HEK293T (cell line): ENCODE data around the gene ZNF445.

ENCODE experiments used
- ARNT ChIP-seq: fragments of 450-650 bp; IDR thresholded peaks from 2 replicates; pipeline ENCODE4 v1.6.1; 2017; ENCODE audit warnings: mild to moderate bottlenecking
- BHLHE40 ChIP-seq: fragments of 450-650 bp; IDR thresholded peaks from 2 replicates; pipeline ENCODE4 v1.6.1; 2016; ENCODE audit warnings: mild to moderate bottlenecking, moderate library complexity, borderline replicate concordance
- CTBP1 ChIP-seq: fragments of 450-650 bp; IDR thresholded peaks from 2 replicates; pipeline ENCODE4 v1.6.1; 2016; ENCODE audit warnings: borderline replicate concordance
- ELF4 ChIP-seq: fragments of 450-650 bp; IDR thresholded peaks from 2 replicates; pipeline ENCODE4 v1.6.1; 2017; ENCODE audit warnings: antibody characterized with exemption
- FOXA1 ChIP-seq: fragments of 450-650 bp; IDR thresholded peaks from 2 replicates; pipeline ENCODE4 v1.6.1; 2016; ENCODE audit warnings: mild to moderate bottlenecking
- FOXK2 ChIP-seq: fragments of 450-650 bp; IDR thresholded peaks from 2 replicates; pipeline ENCODE4 v1.6.1; 2016; ENCODE audit warnings: mild to moderate bottlenecking
- FOXM1 ChIP-seq: fragments of 450-650 bp; IDR thresholded peaks from 2 replicates; pipeline ENCODE4 v1.6.1; 2017; ENCODE audit warnings: mild to moderate bottlenecking, borderline replicate concordance
- HDGF ChIP-seq: fragments of 450-650 bp; IDR thresholded peaks from 2 replicates; pipeline ENCODE4 v1.6.1; 2017; ENCODE audit warnings: antibody characterized with exemption, borderline replicate concordance
- NFRKB ChIP-seq: fragments of 450-650 bp; IDR thresholded peaks from 2 replicates; pipeline ENCODE4 v1.6.1; 2016; ENCODE audit warnings: mild to moderate bottlenecking, moderate library complexity
- SP1 ChIP-seq: fragments of 450-650 bp; IDR thresholded peaks from 2 replicates; pipeline ENCODE4 v1.6.1; 2017
- SUZ12 ChIP-seq: fragments of 450-650 bp; IDR thresholded peaks from 2 replicates; pipeline ENCODE4 v1.6.1; 2016; ENCODE audit warnings: mild to moderate bottlenecking
- ZNF384 ChIP-seq: fragments of 450-650 bp; IDR thresholded peaks from 2 replicates; pipeline ENCODE4 v1.6.1; 2016
- TF ChIP-seq, protein P1 (sequence below): fragments of 450-650 bp; IDR thresholded peaks from 2 replicates; pipeline ENCODE4 v1.6.1; 2016

DNA sequence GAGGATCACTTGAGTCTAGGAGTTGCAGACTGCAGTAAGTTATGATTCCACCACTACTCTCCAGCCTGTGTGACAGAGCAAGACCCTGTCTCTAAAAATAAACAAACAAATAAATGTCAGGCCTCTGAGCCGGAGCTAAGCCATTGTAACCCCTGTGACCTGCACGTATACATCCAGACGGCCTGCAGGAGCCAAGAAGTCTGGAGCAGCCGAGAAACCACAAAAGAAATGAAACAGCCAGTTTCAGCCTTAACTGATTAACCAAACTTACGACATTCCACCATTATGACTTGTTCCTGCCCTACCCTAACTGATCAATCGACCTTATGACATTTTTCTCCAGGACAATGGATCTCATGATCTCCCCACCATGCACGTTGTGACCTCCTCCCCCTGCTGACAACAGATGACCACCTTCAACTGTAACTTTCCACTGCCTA, 45.0 kb upstream of the ZNF445 start:
- TF ChIP-seq FOXK2 (no peak), SP1 (no peak), NFRKB (no peak), FOXM1 (no peak), FOXA1 (no peak), BHLHE40 (no peak), SUZ12 (no peak), ELF4 (no peak), ARNT (no peak), HDGF (no peak), ZNF384 (no peak), CTBP1 (no peak)
- TF ChIP-seq, protein P1, sequence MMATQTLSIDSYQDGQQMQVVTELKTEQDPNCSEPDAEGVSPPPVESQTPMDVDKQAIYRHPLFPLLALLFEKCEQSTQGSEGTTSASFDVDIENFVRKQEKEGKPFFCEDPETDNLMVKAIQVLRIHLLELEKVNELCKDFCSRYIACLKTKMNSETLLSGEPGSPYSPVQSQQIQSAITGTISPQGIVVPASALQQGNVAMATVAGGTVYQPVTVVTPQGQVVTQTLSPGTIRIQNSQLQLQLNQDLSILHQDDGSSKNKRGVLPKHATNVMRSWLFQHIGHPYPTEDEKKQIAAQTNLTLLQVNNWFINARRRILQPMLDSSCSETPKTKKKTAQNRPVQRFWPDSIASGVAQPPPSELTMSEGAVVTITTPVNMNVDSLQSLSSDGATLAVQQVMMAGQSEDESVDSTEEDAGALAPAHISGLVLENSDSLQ = no peak
